Calu3 (cell line): ENCODE measurements around the gene SCARB1. TPM values are rescaled to one million over a fixed set of nuclear protein-coding genes. Genes with fewer than 3 reads are reported as not detected.
A peak's percentile ranks its signal among the peaks of the same experiment; 100 is the strongest.

Source experiments
- BruUV-seq: library from RNA; stranded (reverse); fragments of 400-500 nt; replicated peaks from 2 replicates; lab custom pipeline; 2021; lab: Mats Ljungman, UMichigan
- CTCF ChIA-PET: fragments of 300-600 bp; sonication (Branson Sonifier 250); formaldehyde crosslinking; loops from one replicate; lab custom pipeline; 2022; ENCODE audit warnings: antibody characterized with exemption; lab: Charles Lee
- DNase-seq: peaks from one replicate; pipeline ENCODE4 v3.0.0; 2022
- H3K27ac Mint-ChIP-seq: one replicate; pipeline ENCODE4 v1.8.0; 2022; ENCODE audit warnings: mixed read lengths; ENCODE audit not compliant: unreplicated experiment
- H3K27me3 Mint-ChIP-seq: one replicate; pipeline ENCODE4 v1.8.0; 2022; ENCODE audit warnings: mixed read lengths; ENCODE audit not compliant: unreplicated experiment
- H3K36me3 Mint-ChIP-seq: one replicate; pipeline ENCODE4 v1.8.0; 2022; ENCODE audit warnings: mild to moderate bottlenecking, moderate library complexity, mixed read lengths; ENCODE audit not compliant: insufficient read depth, unreplicated experiment
- H3K4me1 Mint-ChIP-seq: one replicate; pipeline ENCODE4 v1.8.0; 2022; ENCODE audit warnings: mild to moderate bottlenecking, low read depth, mixed read lengths; ENCODE audit not compliant: unreplicated experiment
- H3K4me3 Mint-ChIP-seq: one replicate; pipeline ENCODE4 v1.8.0; 2022; ENCODE audit warnings: mild to moderate bottlenecking, low read depth, moderate library complexity, mixed read lengths; ENCODE audit not compliant: unreplicated experiment
- H3K9me3 Mint-ChIP-seq: one replicate; pipeline ENCODE4 v1.8.0; 2022; ENCODE audit warnings: low read depth, mixed read lengths; ENCODE audit not compliant: unreplicated experiment
- intact Hi-C: fragments of 100-400 bp; cut with micrococcal nuclease; formaldehyde crosslinking; loops from one replicate; pipeline ENCODE4 v1.10.0; 2022; ENCODE audit not compliant: unreplicated experiment
- total RNA-seq: library from RNA; stranded (reverse); gene quantifications from 2 replicates; pipeline ENCODE4 v1.2.3, GENCODE V29; 2022
- TF ChIP-seq, protein P1 (sequence below): fragments of 200-600 bp; IDR thresholded peaks from one replicate; pipeline ENCODE4 v1.8.0; 2022; ENCODE audit warnings: antibody characterized with exemption; ENCODE audit not compliant: unreplicated experiment

The SCARB1 gene
- total RNA-seq, 1 experiment from 2014 or later: 51.6 TPM

DNA sequence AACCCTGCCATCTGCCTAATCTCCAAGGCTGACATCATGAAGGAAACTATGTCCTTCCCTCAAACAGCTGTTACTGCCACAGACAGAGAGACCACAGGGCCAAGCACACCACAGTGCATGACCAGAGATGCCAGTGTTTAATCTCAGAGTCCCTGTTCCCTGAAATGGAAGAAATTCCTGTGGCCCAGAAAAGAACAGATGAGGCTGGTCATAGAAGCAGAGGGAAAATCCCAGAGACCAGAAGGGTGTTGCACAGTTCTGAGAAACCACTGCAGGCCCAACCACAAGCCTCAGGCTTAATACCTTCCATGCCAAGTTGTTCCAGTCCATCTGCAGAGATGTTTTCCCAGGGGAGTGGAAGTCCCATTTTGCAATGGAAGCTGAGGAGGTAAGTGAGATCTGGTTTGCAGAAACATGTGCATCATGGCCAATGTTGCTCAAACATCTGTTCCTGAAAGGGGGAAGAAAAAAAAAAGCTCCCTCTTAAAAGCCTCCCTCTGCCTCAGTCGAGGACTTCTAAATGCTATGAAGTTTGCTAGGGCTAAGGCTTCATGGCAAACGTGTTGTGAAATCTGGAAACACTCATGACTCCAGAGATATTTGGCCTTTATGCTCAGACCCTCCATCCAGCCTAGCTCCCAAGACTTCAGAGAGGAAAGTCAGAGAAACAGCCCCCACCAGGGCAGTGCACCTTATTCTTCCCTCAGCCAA, 98.6 kb downstream of the SCARB1 start:
- peaks cover 5% of the 10 kb centered on the region for H3K9me3 Mint-ChIP-seq
- peak overlapping the region; percentile 43 for H3K27ac Mint-ChIP-seq
- no TSS peak for BruUV-seq
- H3K27me3 Mint-ChIP-seq: no peaks in the 10 kb centered on the region
- peaks cover 23% of the 10 kb centered on the region for H3K36me3 Mint-ChIP-seq
- intact Hi-C loops: loop anchor here (5.0 to 10.0 kb wide), 2 partner anchors 83 to 420 kb away; no protein-coding TSS in a partner anchor
- no peak for DNase-seq
- peaks cover 47% of the 10 kb centered on the region for H3K4me1 Mint-ChIP-seq
- CTCF ChIA-PET: interaction anchor here (1.0 to 1.3 kb wide), 4 partner anchors 23 to 312 kb away, joined by 3 to 6 read pairs (median 3); no protein-coding TSS in a partner anchor
- H3K4me3 Mint-ChIP-seq: no peak overlapping the region
- TF ChIP-seq, protein P1, sequence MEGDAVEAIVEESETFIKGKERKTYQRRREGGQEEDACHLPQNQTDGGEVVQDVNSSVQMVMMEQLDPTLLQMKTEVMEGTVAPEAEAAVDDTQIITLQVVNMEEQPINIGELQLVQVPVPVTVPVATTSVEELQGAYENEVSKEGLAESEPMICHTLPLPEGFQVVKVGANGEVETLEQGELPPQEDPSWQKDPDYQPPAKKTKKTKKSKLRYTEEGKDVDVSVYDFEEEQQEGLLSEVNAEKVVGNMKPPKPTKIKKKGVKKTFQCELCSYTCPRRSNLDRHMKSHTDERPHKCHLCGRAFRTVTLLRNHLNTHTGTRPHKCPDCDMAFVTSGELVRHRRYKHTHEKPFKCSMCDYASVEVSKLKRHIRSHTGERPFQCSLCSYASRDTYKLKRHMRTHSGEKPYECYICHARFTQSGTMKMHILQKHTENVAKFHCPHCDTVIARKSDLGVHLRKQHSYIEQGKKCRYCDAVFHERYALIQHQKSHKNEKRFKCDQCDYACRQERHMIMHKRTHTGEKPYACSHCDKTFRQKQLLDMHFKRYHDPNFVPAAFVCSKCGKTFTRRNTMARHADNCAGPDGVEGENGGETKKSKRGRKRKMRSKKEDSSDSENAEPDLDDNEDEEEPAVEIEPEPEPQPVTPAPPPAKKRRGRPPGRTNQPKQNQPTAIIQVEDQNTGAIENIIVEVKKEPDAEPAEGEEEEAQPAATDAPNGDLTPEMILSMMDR: no peak

DNA sequence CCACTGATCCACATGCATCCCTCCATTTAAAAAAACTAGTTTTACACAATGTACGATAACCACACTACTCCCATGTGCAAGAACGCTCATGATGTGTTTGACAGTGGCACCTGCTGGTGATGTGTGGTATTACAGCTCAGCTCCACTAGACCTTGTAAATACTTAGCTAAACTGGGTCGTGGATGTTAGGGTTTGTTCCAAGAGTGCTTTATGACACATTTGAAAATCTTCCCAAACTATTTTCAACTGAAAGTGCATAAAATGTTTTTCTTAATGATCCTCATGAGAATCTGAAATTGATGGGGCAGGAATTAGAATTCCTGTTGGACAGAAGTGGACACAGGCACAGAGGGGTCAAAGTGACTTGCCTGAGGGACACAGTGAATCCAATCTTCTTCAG, 99.2 kb downstream of the SCARB1 start:
- no TSS peak for BruUV-seq
- Mint-ChIP-seq H3K27me3 (no peaks in the 10 kb centered on the region), H3K9me3 (peaks cover 5% of the 10 kb centered on the region), H3K4me1 (peaks cover 48% of the 10 kb centered on the region), H3K36me3 (peaks cover 24% of the 10 kb centered on the region), H3K27ac (no peak overlapping the region), H3K4me3 (no peak overlapping the region)
- TF ChIP-seq, protein P1: peak; percentile 90
- peak; percentile 52 for DNase-seq
- CTCF ChIA-PET: interaction anchor here (1.0 to 1.3 kb wide), 4 partner anchors 22 to 311 kb away, joined by 3 to 6 read pairs (median 3); no protein-coding TSS in a partner anchor
- intact Hi-C loops: loop anchor here (5.0 to 10.0 kb wide), 2 partner anchors 82 to 420 kb away; no protein-coding TSS in a partner anchor

GRCh38 chr12:124763594-124763979, 100.1 kb downstream of the SCARB1 start:
- CTCF ChIA-PET: interaction anchor here (1.1 kb wide), 1 partner anchor 310 kb away, joined by 3 read pairs; no protein-coding TSS in a partner anchor
- intact Hi-C loops: loop anchor here (5.0 to 10.0 kb wide), 2 partner anchors 81 to 419 kb away; no protein-coding TSS in a partner anchor
- DNase-seq: no peak
- peaks cover 5% of the 10 kb centered on the region for H3K9me3 Mint-ChIP-seq
- no TSS peak for BruUV-seq
- no peaks in the 10 kb centered on the region for H3K27me3 Mint-ChIP-seq
- TF ChIP-seq, protein P1: no peak
- H3K4me1 Mint-ChIP-seq: peaks cover 48% of the 10 kb centered on the region
- no peak overlapping the region for H3K27ac Mint-ChIP-seq
- H3K4me3 Mint-ChIP-seq: no peak overlapping the region
- peaks cover 24% of the 10 kb centered on the region for H3K36me3 Mint-ChIP-seq

- Mint-ChIP-seq H3K27ac (no peak overlapping the region), H3K9me3 (peaks cover 5% of the 10 kb centered on the region), H3K4me3 (no peak overlapping the region), H3K27me3 (no peaks in the 10 kb centered on the region), H3K4me1 (peaks cover 46% of the 10 kb centered on the region), H3K36me3 (peaks cover 24% of the 10 kb centered on the region)
- CTCF ChIA-PET: interaction anchor here (1.2 kb wide), 1 partner anchor 22 kb away, joined by 4 read pairs; no protein-coding TSS in a partner anchor
- TF ChIP-seq, protein P1: no peak
- BruUV-seq: no TSS peak
- no peak for DNase-seq
- intact Hi-C loops: loop anchor here (5.0 to 10.0 kb wide), 2 partner anchors 81 to 418 kb away; no protein-coding TSS in a partner anchor
Measured at GRCh38 chr12:124762791-124763593, 100.7 kb downstream of the SCARB1 start.
